Measurements from ENCODE around the gene ADISSP. TPM values are rescaled to one million over a fixed set of nuclear protein-coding genes. Genes with fewer than 3 reads are reported as not detected.

The ADISSP gene
- total RNA-seq, 4 donors from 2014 or later = 14.4 to 32.4 (median 22.2) TPM

DNA sequence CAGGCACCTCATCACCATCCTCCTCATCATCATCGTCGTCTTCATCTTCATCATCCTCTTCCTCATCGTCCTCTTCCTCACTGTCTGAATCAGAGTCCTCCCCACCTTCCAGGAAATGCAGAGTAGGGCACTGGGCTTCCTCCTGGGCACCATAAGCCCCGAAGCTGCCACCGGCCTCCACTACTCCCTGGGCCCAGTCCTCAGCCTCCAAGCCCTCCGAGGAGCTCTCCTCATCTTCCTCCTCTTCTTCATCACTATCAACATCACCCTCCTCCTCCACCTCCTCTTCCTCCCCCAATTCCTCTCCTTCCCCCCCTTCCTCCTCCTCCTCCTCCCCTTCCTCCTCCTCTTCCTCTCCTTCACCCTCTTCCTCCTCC is 17.3 kb upstream of the ADISSP start:
- TF ChIP-seq EP300 (IDR thresholded peaks at IDR 0.05) = no peak
- TF ChIP-seq, protein P1, sequence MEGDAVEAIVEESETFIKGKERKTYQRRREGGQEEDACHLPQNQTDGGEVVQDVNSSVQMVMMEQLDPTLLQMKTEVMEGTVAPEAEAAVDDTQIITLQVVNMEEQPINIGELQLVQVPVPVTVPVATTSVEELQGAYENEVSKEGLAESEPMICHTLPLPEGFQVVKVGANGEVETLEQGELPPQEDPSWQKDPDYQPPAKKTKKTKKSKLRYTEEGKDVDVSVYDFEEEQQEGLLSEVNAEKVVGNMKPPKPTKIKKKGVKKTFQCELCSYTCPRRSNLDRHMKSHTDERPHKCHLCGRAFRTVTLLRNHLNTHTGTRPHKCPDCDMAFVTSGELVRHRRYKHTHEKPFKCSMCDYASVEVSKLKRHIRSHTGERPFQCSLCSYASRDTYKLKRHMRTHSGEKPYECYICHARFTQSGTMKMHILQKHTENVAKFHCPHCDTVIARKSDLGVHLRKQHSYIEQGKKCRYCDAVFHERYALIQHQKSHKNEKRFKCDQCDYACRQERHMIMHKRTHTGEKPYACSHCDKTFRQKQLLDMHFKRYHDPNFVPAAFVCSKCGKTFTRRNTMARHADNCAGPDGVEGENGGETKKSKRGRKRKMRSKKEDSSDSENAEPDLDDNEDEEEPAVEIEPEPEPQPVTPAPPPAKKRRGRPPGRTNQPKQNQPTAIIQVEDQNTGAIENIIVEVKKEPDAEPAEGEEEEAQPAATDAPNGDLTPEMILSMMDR (IDR thresholded peaks at IDR 0.05) = no peak
- no peak for TF ChIP-seq POLR2A (IDR thresholded peaks at IDR 0.05)

DNA sequence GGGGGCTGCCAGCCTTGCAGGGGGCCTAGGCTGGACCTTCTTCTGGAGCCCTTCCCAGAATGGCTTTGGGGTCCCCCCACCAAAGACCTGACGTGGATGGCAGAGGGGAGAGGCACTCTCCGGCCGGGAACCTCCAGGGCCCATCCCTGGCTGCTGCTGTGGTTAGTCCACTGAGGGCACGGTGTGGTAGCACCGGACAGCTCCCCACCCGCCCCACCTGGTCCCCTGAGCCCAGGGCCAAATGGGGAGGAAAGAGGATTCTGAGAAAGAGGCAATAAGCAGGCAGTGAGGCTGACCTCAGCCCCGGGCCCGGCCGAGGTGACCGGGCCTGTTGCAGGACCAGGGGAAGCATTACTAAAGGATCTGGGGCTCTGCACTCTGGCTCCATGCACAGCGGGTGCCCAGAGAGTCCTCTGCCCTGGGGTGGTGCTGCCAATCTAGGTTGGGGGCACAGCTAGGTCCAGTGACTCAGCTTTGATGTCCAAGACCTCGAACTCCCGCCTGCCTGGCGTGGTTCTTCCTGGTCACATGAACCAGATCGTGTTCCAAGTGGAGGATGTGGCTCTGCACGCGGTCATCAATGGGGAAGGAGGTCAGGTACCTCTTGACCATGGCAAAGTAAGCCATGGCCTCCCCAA is 16.8 kb upstream of the ADISSP start:
- Histone ChIP-seq H3K9me3 (no peaks in the 10 kb centered on the region), H3K27me3 (no peaks in the 10 kb centered on the region), H3K4me1 (peaks cover 0 to 73% (median 30%) of the 10 kb centered on the region in 4 donors), H3K36me3 (peaks cover 0 to 22% (median 0%) of the 10 kb centered on the region in 3 donors), H3K27ac (peak overlapping the region in 2 of 4 donors; percentile 48 to 54), H3K4me3 (peak overlapping the region in 1 of 4 donors; percentile 68)
- no peak for DNase-seq (ENCODE audit: low spot score in 2 of 2)
- TF ChIP-seq EP300 (IDR thresholded peaks at IDR 0.05) (no peak), POLR2A (IDR thresholded peaks at IDR 0.05) (no peak)
- TF ChIP-seq, protein P1 (IDR thresholded peaks at IDR 0.05) = no peak
- WGBS, 2 donors = 65 to 83% methylated on average over 10 to 16 of the region's 17 CpGs

More for the DNA sequence above, 17.3 kb upstream of the ADISSP start:
- Histone ChIP-seq H3K36me3 (peaks cover 0 to 22% (median 0%) of the 10 kb centered on the region in 3 donors), H3K4me3 (peak overlapping the region in 2 of 4 donors; percentile 68 to 71), H3K27me3 (no peaks in the 10 kb centered on the region), H3K4me1 (peaks cover 0 to 73% (median 30%) of the 10 kb centered on the region in 4 donors), H3K27ac (peak overlapping the region in 2 of 4 donors; percentile 54 to 87), H3K9me3 (no peaks in the 10 kb centered on the region)
- no peak for DNase-seq (ENCODE audit: low spot score in 2 of 2)
- 82 to 85% methylated on average over 6 of the region's 6 CpGs for WGBS, 2 donors

DNA sequence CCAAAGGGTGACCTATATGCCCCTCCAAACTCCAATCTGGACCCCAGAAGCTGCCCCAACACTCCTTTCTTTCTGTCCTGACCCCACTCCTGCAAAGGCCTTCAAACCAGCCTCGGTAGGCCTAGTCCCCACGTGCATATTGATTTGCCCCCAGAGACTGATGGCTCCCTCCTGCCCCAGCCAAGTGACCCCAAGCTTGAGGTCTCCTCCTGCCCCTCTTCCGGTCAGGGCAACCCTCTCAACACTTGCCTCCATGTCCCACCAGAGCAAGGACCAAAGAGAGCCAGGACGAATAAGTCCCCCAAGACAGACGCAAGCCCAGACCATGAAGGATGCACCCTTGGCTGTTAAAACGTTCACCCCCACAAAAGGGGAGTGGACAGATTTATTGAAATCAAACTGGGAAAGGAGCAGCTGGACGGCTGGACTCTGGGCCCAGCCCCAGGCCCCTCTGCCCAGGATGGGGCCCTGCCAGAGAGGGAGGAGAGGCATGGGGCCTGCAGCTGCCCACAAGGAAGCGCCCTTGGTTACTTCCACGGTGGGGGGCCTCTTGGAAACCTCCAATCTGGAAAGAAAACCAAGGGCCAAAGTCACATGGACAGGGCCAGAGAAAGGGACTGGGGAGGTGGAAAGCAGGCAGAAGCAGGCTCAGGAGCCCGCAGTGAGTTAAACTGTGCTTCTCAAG is 16.1 kb upstream of the ADISSP start:
- no peak for TF ChIP-seq EP300 (IDR thresholded peaks at IDR 0.05)
- TF ChIP-seq POLR2A (IDR thresholded peaks at IDR 0.05) = no peak
- TF ChIP-seq, protein P1 (IDR thresholded peaks at IDR 0.05) = no peak
- H3K4me1 ChIP-seq = peaks cover 0 to 71% (median 31%) of the 10 kb centered on the region in 4 donors
- 47 to 63% methylated on average over 10 of the region's 10 CpGs for WGBS, 2 donors
- DNase-seq (ENCODE audit: low spot score in 2 of 2) = no peak
- no peak overlapping the region for H3K4me3 ChIP-seq
- peak overlapping the region in 2 of 4 donors; percentile 48 to 54 for H3K27ac ChIP-seq
- H3K9me3 ChIP-seq = no peaks in the 10 kb centered on the region
- H3K27me3 ChIP-seq = no peaks in the 10 kb centered on the region
- peaks cover 0 to 22% (median 0%) of the 10 kb centered on the region in 3 donors for H3K36me3 ChIP-seq

DNA sequence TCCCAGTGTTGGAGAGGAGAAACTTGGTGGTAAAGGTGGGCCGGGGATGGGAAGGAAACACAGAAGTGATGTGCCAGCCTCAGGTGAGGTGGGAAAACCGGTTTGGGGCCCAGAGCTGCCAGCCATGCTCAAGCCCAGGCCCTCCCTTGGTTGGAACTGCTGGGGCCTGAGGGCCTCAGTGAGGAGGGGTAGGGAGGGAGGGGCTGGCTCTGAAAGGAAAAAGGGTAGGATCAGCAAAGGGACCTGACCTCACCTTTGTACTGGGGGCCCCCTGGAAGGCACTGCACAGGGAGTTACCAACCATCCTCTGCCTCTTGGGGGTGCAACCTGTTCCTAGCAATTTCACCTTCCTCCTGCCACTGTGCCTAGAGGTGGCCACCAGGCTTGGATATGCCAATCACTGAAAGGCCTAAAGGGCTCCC is 15.5 kb upstream of the ADISSP start:
- Histone ChIP-seq H3K27me3 (no peaks in the 10 kb centered on the region), H3K4me3 (no peak overlapping the region), H3K9me3 (no peaks in the 10 kb centered on the region), H3K27ac (peak overlapping the region in 2 of 4 donors; percentile 9 to 17), H3K36me3 (peaks cover 0 to 22% (median 0%) of the 10 kb centered on the region in 3 donors), H3K4me1 (peaks cover 0 to 71% (median 37%) of the 10 kb centered on the region in 4 donors)
- WGBS, 2 donors = 77 to 81% methylated on average over 2 of the region's 2 CpGs
- no peak for DNase-seq (ENCODE audit: low spot score in 2 of 2)
- TF ChIP-seq, protein P1 (IDR thresholded peaks at IDR 0.05) = no peak
- TF ChIP-seq POLR2A (IDR thresholded peaks at IDR 0.05) (no peak), EP300 (IDR thresholded peaks at IDR 0.05) (no peak)

DNA sequence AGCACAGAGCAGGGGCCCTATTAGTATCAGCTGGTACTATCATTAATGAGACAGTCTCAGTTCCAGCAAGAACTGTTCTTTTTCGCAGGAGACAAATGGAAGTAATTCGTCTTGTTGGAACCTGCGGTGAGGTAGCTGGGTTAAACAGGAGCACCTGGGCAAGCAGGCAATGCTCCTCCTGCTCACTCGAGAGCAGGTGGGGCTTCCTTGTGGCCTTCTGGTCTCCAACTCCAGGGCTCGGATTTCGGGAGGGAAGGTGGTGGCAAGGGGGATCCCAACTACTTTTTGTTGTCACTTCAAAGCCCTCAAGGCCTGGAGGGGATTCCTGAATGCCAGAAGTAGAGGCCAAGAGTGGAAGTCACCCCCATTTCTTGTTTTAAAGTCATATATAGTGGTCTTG is 15.0 kb upstream of the ADISSP start:
- Histone ChIP-seq H3K27me3 (no peaks in the 10 kb centered on the region), H3K4me1 (peaks cover 0 to 73% (median 39%) of the 10 kb centered on the region in 4 donors), H3K36me3 (peaks cover 0 to 22% (median 0%) of the 10 kb centered on the region in 3 donors), H3K9me3 (no peaks in the 10 kb centered on the region), H3K4me3 (no peak overlapping the region), H3K27ac (peak overlapping the region in 1 of 4 donors; percentile 9)
- DNase-seq (ENCODE audit: low spot score in 2 of 2) = no peak
- 75 to 87% methylated on average over 6 of the region's 6 CpGs for WGBS, 2 donors
- TF ChIP-seq EP300 (IDR thresholded peaks at IDR 0.05) (no peak), POLR2A (IDR thresholded peaks at IDR 0.05) (no peak)
- TF ChIP-seq, protein P1 (IDR thresholded peaks at IDR 0.05) = no peak

Data from tibial nerve (tissue), 4 donors.